ENCODE measurements around the gene SYVN1.

GRCh38 chr11:65167656-65168055, 33.3 kb upstream of the SYVN1 start:
- TF ChIP-seq CTCF (IDR thresholded peaks at IDR 0.05) (no peak), EZH2 (IDR thresholded peaks at IDR 0.05; ENCODE audit: borderline replicate concordance, insufficient read depth, low read depth, low read length, poor library complexity, severe bottlenecking) (no peak)
